ENCODE data around the gene PI16. TPM values are rescaled to one million over a fixed set of nuclear protein-coding genes. Genes with fewer than 3 reads are reported as not detected.

PI16 gene
- total and polyA plus RNA-seq, 2 experiments from 2014 or later = 227 to 390 TPM

- peak; percentile 71 for DNase-seq
- Histone ChIP-seq H3K4me1 (ENCODE audit: insufficient read depth) (peaks cover 59% of the 10 kb centered on the region), H3F3A (ENCODE audit: insufficient read depth) (peaks cover 56% of the 10 kb centered on the region), H3K9me2 (ENCODE audit: insufficient read depth) (no peaks in the 10 kb centered on the region), H3K4me2 (ENCODE audit: unreplicated experiment) (no peak overlapping the region), H3K9me3 (ENCODE audit: low read depth) (no peaks in the 10 kb centered on the region), H3K9ac (no peak overlapping the region), H3K36me3 (ENCODE audit: low read depth) (peaks cover 17% of the 10 kb centered on the region; the same call in 1 of the 2 replicates), H3K27ac (no peak overlapping the region), H3K27me3 (replicated peaks; ENCODE audit: insufficient read depth) (no peaks in the 10 kb centered on the region), H4K20me1 (ENCODE audit: insufficient read depth) (no peaks in the 10 kb centered on the region), H3K4me3 (no peak overlapping the region), H3K79me2 (ENCODE audit: insufficient read depth) (peaks cover 12% of the 10 kb centered on the region), H2AFZ (no peak overlapping the region)
- 84 to 87% methylated on average over 10 of the region's 10 CpGs for WGBS, 2 experiments (ENCODE audit: low coverage in 1 of 2, low lambda C conversion rate in 2 of 2, missing lambda C conversion rate in 2 of 2)
- no peak for TF ChIP-seq EZH2phosphoT487 (IDR thresholded peaks at IDR 0.05; ENCODE audit: insufficient read depth, low read depth)
- TF ChIP-seq EZH2 (IDR thresholded peaks at IDR 0.05; ENCODE audit: insufficient read depth, poor library complexity, severe bottlenecking) = no peak
- in situ Hi-C loops (cut with MboI) = no loop called here
These were observed 40.2 kb upstream of the PI16 start for GRCh38 chr6:36914227-36914794.

DNA sequence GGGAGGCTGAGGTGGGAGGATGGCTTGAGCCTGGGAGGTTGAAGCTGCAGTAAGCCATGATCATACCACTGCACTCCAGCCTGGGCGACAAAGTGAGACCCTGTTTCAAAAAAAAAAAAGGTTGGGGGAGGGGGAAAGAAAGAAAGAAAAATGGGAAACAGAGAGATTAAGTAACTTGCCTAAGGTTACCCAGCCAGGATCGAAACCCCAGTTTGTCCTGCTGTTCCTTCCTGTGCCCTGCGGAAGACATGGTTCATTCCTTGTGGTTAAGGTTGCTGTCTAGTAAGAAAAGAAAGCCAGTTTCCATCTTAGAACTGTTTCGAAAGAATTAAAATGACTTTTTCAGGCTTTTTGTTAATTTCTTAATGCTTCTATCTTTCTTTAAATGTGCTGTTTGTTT, 38.9 kb upstream of the PI16 start:
- in situ Hi-C loops (cut with MboI) = no loop called here
- Histone ChIP-seq H3K27ac (no peak overlapping the region), H3K27me3 (replicated peaks; ENCODE audit: insufficient read depth) (no peaks in the 10 kb centered on the region), H4K20me1 (ENCODE audit: insufficient read depth) (no peaks in the 10 kb centered on the region), H3K36me3 (ENCODE audit: low read depth) (peaks cover 24% of the 10 kb centered on the region; the same call in 1 of the 2 replicates), H3K4me1 (ENCODE audit: insufficient read depth) (peaks cover 72% of the 10 kb centered on the region), H2AFZ (no peak overlapping the region), H3K4me2 (ENCODE audit: unreplicated experiment) (peak overlapping the region; percentile 3), H3K9me3 (ENCODE audit: low read depth) (no peaks in the 10 kb centered on the region), H3F3A (ENCODE audit: insufficient read depth) (peaks cover 68% of the 10 kb centered on the region), H3K79me2 (ENCODE audit: insufficient read depth) (0 out of 2 replicates have a peak, but pooled peaks cover under 1% of the 10 kb centered on the region), H3K9me2 (ENCODE audit: insufficient read depth) (no peaks in the 10 kb centered on the region), H3K9ac (no peak overlapping the region), H3K4me3 (no peak overlapping the region)
- DNase-seq = no peak
- 97 to 98% methylated on average over 4 of the region's 4 CpGs for WGBS, 2 experiments (ENCODE audit: low coverage in 1 of 2, low lambda C conversion rate in 2 of 2, missing lambda C conversion rate in 2 of 2)
- TF ChIP-seq EZH2 (IDR thresholded peaks at IDR 0.05; ENCODE audit: insufficient read depth, poor library complexity, severe bottlenecking) (no peak), EZH2phosphoT487 (IDR thresholded peaks at IDR 0.05; ENCODE audit: insufficient read depth, low read depth) (no peak)

GRCh38 chr6:36916126-36916525, 38.4 kb upstream of the PI16 start:
- Histone ChIP-seq H3K79me2 (ENCODE audit: insufficient read depth) (no peaks in the 10 kb centered on the region), H3K9ac (peak overlapping the region; percentile 78; the same call in 1 of the 2 replicates), H3K27me3 (replicated peaks; ENCODE audit: insufficient read depth) (no peaks in the 10 kb centered on the region), H4K20me1 (ENCODE audit: insufficient read depth) (no peaks in the 10 kb centered on the region), H3K9me2 (ENCODE audit: insufficient read depth) (no peaks in the 10 kb centered on the region), H3K4me3 (no peak overlapping the region), H3K4me2 (ENCODE audit: unreplicated experiment) (peak overlapping the region; percentile 3), H3K36me3 (ENCODE audit: low read depth) (peaks cover 24% of the 10 kb centered on the region; the same call in 1 of the 2 replicates), H3K9me3 (ENCODE audit: low read depth) (no peaks in the 10 kb centered on the region), H3F3A (ENCODE audit: insufficient read depth) (peaks cover 68% of the 10 kb centered on the region), H3K27ac (peak overlapping the region; percentile 97), H3K4me1 (ENCODE audit: insufficient read depth) (peaks cover 76% of the 10 kb centered on the region), H2AFZ (no peak overlapping the region)
- in situ Hi-C loops (cut with MboI) = no loop called here
- 92 to 94% methylated on average over 2 of the region's 2 CpGs for WGBS, 2 experiments (ENCODE audit: low coverage in 1 of 2, low lambda C conversion rate in 2 of 2, missing lambda C conversion rate in 2 of 2)
- DNase-seq = peak; percentile 82
- TF ChIP-seq EZH2phosphoT487 (IDR thresholded peaks at IDR 0.05; ENCODE audit: insufficient read depth, low read depth) (no peak), EZH2 (IDR thresholded peaks at IDR 0.05; ENCODE audit: insufficient read depth, poor library complexity, severe bottlenecking) (no peak)

DNA sequence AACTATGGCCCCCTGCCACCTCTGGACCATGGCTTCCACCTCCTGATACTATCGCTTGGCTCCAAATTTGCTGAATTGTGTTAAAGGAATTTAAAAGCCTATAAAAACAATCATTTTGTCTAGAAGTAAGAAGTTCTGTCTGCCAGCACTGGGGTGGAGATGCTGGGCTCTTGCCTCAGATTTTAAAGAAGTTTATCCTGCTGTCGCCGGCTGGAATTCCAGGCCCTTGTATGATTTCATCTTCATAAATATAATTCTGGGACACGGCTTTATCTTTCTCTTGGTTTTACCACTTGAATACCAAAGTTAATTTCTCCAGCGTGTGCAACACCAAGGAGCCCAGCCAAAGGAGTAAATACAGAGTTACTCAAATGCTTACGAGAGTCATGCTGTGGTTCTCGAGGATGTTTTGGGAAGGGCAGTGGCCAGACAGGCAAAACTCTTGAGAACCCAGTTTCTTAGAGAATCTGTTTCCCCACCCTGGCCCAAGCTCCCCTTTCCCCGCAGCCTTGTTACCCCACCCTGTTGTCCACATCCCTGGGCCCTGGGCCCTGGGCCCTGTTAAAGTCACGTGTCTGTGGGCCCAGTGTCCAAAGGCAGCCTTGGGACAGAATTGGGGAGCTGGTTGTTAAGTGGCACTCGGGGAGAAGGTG, 36.9 kb upstream of the PI16 start:
- Histone ChIP-seq H3K36me3 (ENCODE audit: low read depth) (peaks cover 24% of the 10 kb centered on the region; the same call in 1 of the 2 replicates), H3K27me3 (replicated peaks; ENCODE audit: insufficient read depth) (no peaks in the 10 kb centered on the region), H4K20me1 (ENCODE audit: insufficient read depth) (no peaks in the 10 kb centered on the region), H3F3A (ENCODE audit: insufficient read depth) (peaks cover 56% of the 10 kb centered on the region), H3K27ac (peak overlapping the region; percentile 97), H3K4me2 (ENCODE audit: unreplicated experiment) (peak overlapping the region; percentile 57), H2AFZ (no peak overlapping the region), H3K4me1 (ENCODE audit: insufficient read depth) (peaks cover 68% of the 10 kb centered on the region), H3K9me2 (ENCODE audit: insufficient read depth) (no peaks in the 10 kb centered on the region), H3K4me3 (0 out of 2 replicates have a peak overlapping the region, but pooled peaks have one; percentile 1), H3K9ac (peak overlapping the region; percentile 78), H3K79me2 (ENCODE audit: insufficient read depth) (no peaks in the 10 kb centered on the region), H3K9me3 (ENCODE audit: low read depth) (no peaks in the 10 kb centered on the region)
- WGBS, 2 experiments (ENCODE audit: low coverage in 1 of 2, low lambda C conversion rate in 2 of 2, missing lambda C conversion rate in 2 of 2) = 9 to 11% methylated on average over 10 of the region's 10 CpGs
- in situ Hi-C loops (cut with MboI) = no loop called here
- DNase-seq = peak; percentile 96
- TF ChIP-seq EZH2phosphoT487 (IDR thresholded peaks at IDR 0.05; ENCODE audit: insufficient read depth, low read depth) (0 out of 2 replicates have a peak, but pooled peaks have one; percentile 43), EZH2 (IDR thresholded peaks at IDR 0.05; ENCODE audit: insufficient read depth, poor library complexity, severe bottlenecking) (no peak)

Measured in GM23248 (cell line).